Measurements from ENCODE around the gene PRRC1.

GRCh38 chr5:127583866-127584265, 66.4 kb downstream of the PRRC1 start:
- TF ChIP-seq, protein P1, sequence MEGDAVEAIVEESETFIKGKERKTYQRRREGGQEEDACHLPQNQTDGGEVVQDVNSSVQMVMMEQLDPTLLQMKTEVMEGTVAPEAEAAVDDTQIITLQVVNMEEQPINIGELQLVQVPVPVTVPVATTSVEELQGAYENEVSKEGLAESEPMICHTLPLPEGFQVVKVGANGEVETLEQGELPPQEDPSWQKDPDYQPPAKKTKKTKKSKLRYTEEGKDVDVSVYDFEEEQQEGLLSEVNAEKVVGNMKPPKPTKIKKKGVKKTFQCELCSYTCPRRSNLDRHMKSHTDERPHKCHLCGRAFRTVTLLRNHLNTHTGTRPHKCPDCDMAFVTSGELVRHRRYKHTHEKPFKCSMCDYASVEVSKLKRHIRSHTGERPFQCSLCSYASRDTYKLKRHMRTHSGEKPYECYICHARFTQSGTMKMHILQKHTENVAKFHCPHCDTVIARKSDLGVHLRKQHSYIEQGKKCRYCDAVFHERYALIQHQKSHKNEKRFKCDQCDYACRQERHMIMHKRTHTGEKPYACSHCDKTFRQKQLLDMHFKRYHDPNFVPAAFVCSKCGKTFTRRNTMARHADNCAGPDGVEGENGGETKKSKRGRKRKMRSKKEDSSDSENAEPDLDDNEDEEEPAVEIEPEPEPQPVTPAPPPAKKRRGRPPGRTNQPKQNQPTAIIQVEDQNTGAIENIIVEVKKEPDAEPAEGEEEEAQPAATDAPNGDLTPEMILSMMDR (conservative IDR thresholded peaks at IDR 0.05; ENCODE audit: low read depth, low read length): no peak
- TF ChIP-seq EZH2 (IDR thresholded peaks at IDR 0.05; ENCODE audit: borderline replicate concordance, low read depth, low read length, poor library complexity, severe bottlenecking): no peak

All from A673 (cell line).